Measurements from ENCODE around the gene ANKRD63. TPM values are rescaled to one million over a fixed set of nuclear protein-coding genes. Genes with fewer than 3 reads are reported as not detected.

The ANKRD63 gene
- total and polyA plus RNA-seq, 10 of the 15 experiments (the other 5 are each of a cell fraction or from before 2014, with no cell fraction given): not detected

GRCh38 chr15:40322531-40323238 is 39.8 kb upstream of the ANKRD63 start:
- Histone ChIP-seq H3K27ac (ENCODE audit: control insufficient read depth, insufficient read depth) (no peak overlapping the region), H3K4me3 (peak overlapping the region; percentile 26; the same call in 1 of the 2 replicates), H3K9me3 (replicated peaks; ENCODE audit: control insufficient read depth, insufficient read depth, low read length) (no peaks in the 10 kb centered on the region), H3K9ac (ENCODE audit: control insufficient read depth, insufficient read depth, low read length) (no peak overlapping the region), H3K4me2 (ENCODE audit: control insufficient read depth, insufficient read depth) (peak overlapping the region; percentile 49), H3K79me2 (ENCODE audit: control insufficient read depth, insufficient read depth, low read length) (no peaks in the 10 kb centered on the region), H3K27me3 (replicated peaks in 1 of 2; ENCODE audit: control insufficient read depth in 2 of 2, insufficient read depth in 2 of 2, low read length in 1 of 2) (no peaks in the 10 kb centered on the region), H3K36me3 (ENCODE audit: control insufficient read depth in 2 of 2, insufficient read depth in 2 of 2, low read length in 1 of 2) (no peaks in the 10 kb centered on the region), H4K20me1 (ENCODE audit: control insufficient read depth, insufficient read depth) (no peaks in the 10 kb centered on the region), H3K4me1 (ENCODE audit: control insufficient read depth, insufficient read depth, low read length) (peaks cover 6% of the 10 kb centered on the region), H2AFZ (ENCODE audit: control insufficient read depth, low read depth, low read length) (no peak overlapping the region; the same call in 1 of the 2 replicates)
- RAD21 ChIA-PET (ENCODE audit: unreplicated experiment): interaction anchor here (0.6 to 2.6 kb wide), 4 partner anchors 11 to 534 kb away, joined by 3 to 30 read pairs (median 4); no protein-coding TSS in a partner anchor
- SMC1A ChIA-PET (ENCODE audit: uncharacterized antibody, unreplicated experiment): interaction anchor here (1.0 to 1.5 kb wide), 6 partner anchors 15 to 459 kb away, joined by 3 to 11 read pairs (median 3); partner anchors contain the start of gene PLCB2
- no peak for ATAC-seq
- intact Hi-C loops (cut with micrococcal nuclease; ENCODE audit: unreplicated experiment) (no loop called here), in situ Hi-C loops (cut with MboI) (no loop called here)
- POLR2A ChIA-PET: interaction anchor here (0.9 to 1.0 kb wide), 2 partner anchors 9 to 14 kb away, joined by 3 read pairs; no protein-coding TSS in a partner anchor
- TF ChIP-seq CEBPB (IDR thresholded peaks at IDR 0.05; ENCODE audit: borderline replicate concordance in 1 of 2, low read depth in 2 of 2, low read length in 2 of 2) (no peak), GATAD2B (conservative IDR thresholded peaks at IDR 0.05; ENCODE audit: low read depth) (0 out of 2 replicates have a peak, but pooled peaks have one; percentile 3)
- no peak for DNase-seq (ENCODE audit: low read depth, low spot score)
- 95% methylated on average over 25 of the region's 26 CpGs for WGBS (ENCODE audit: insufficient coverage, insufficient replicate concordance, low lambda C conversion rate, missing lambda C conversion rate)
- no peak for FAIRE-seq
- CTCF ChIA-PET: interaction anchor here (0.9 to 17.6 kb wide), 12 partner anchors 8 to 105 kb away, joined by 3 to 336 read pairs (median 6); partner anchors contain the start of genes CCDC9B, KNSTRN and PLCB2
- BruUV-seq (replicated peaks): no TSS peak

GRCh38 chr15:40320931-40321371 is 38.1 kb upstream of the ANKRD63 start:
- Histone ChIP-seq H4K20me1 (ENCODE audit: control insufficient read depth, insufficient read depth) (no peaks in the 10 kb centered on the region), H2AFZ (ENCODE audit: control insufficient read depth, low read depth, low read length) (no peak overlapping the region), H3K4me1 (ENCODE audit: control insufficient read depth, insufficient read depth, low read length) (peaks cover 11% of the 10 kb centered on the region), H3K27ac (ENCODE audit: control insufficient read depth, insufficient read depth) (no peak overlapping the region), H3K9ac (ENCODE audit: control insufficient read depth, insufficient read depth, low read length) (no peak overlapping the region), H3K4me3 (no peak overlapping the region), H3K79me2 (ENCODE audit: control insufficient read depth, insufficient read depth, low read length) (no peaks in the 10 kb centered on the region), H3K36me3 (ENCODE audit: control insufficient read depth in 2 of 2, insufficient read depth in 2 of 2, low read length in 1 of 2) (no peaks in the 10 kb centered on the region), H3K27me3 (replicated peaks in 1 of 2; ENCODE audit: control insufficient read depth in 2 of 2, insufficient read depth in 2 of 2, low read length in 1 of 2) (no peaks in the 10 kb centered on the region), H3K4me2 (ENCODE audit: control insufficient read depth, insufficient read depth) (no peak overlapping the region), H3K9me3 (replicated peaks; ENCODE audit: control insufficient read depth, insufficient read depth, low read length) (no peaks in the 10 kb centered on the region)
- in situ Hi-C loops (cut with MboI): no loop called here
- FAIRE-seq (peak; percentile 88), ATAC-seq (peak; percentile 65), DNase-seq (ENCODE audit: low read depth, low spot score) (no peak)
- ChIA-PET POLR2A (no interaction called here), SMC1A (ENCODE audit: uncharacterized antibody, unreplicated experiment) (interaction anchor here (1.5 to 7.6 kb wide), 5 partner anchors 13 to 41 kb away, joined by 5 to 42 read pairs (median 6); partner anchors contain the start of gene PLCB2), CTCF (interaction anchor here (0.6 to 17.6 kb wide), 12 partner anchors 10 to 939 kb away, joined by 3 to 336 read pairs (median 4); partner anchors contain the start of genes CCDC9B and PLCB2), RAD21 (ENCODE audit: unreplicated experiment) (interaction anchor here (1.0 to 2.6 kb wide), 5 partner anchors 14 to 42 kb away, joined by 3 to 30 read pairs (median 3); no protein-coding TSS in a partner anchor)
- WGBS (ENCODE audit: insufficient coverage, insufficient replicate concordance, low lambda C conversion rate, missing lambda C conversion rate): 0% methylated on average over 2 of the region's 2 CpGs
- intact Hi-C loops (cut with micrococcal nuclease; ENCODE audit: unreplicated experiment): loop anchor here (1.0 kb wide), 1 partner anchor 17 kb away; no protein-coding TSS in a partner anchor
- BruUV-seq (replicated peaks): no TSS peak
- no peak for TF ChIP-seq POLR2AphosphoS2 (IDR thresholded peaks at IDR 0.05; ENCODE audit: low read depth, low read length)
- TF ChIP-seq SMC3 (IDR thresholded peaks at IDR 0.05; ENCODE audit: borderline replicate concordance, low read length): peak; percentile 67; the same call in 1 of the 2 replicates
- TF ChIP-seq PKNOX1 (IDR thresholded peaks at IDR 0.05): no peak
- TF ChIP-seq ESRRA (IDR thresholded peaks at IDR 0.05; ENCODE audit: low read length): no peak
- TF ChIP-seq ZNF687 (IDR thresholded peaks at IDR 0.05): no peak
- no peak for TF ChIP-seq HDAC2 (IDR thresholded peaks at IDR 0.05)
- no peak for TF ChIP-seq TARDBP (IDR thresholded peaks at IDR 0.05; ENCODE audit: borderline replicate concordance)

Data from GM12878 (cell line).